AG09309 (cell line): ENCODE data around the gene ZNF791.
A peak's percentile ranks its signal among the peaks of the same experiment; 100 is the strongest.

Experiments used
- DNase-seq: peaks from one replicate; pipeline ENCODE4 v3.0.0-alpha.2; 2010; ENCODE audit warnings: low read depth
- H3K4me3 ChIP-seq: 2 replicates; pipeline ENCODE4 v1.5.1; 2011; ENCODE audit warnings: mild to moderate bottlenecking, low read depth, low read length, moderate library complexity; ENCODE audit not compliant: control insufficient read depth
- TF ChIP-seq, protein P1 (sequence below): IDR thresholded peaks from 2 replicates; pipeline ENCODE4 v1.5.1; 2011; ENCODE audit warnings: mild to moderate bottlenecking, low read depth, low read length, inconsistent platforms; ENCODE audit not compliant: insufficient read depth, control insufficient read depth; ENCODE audit errors: missing control alignments

ZNF791 gene

DNA sequence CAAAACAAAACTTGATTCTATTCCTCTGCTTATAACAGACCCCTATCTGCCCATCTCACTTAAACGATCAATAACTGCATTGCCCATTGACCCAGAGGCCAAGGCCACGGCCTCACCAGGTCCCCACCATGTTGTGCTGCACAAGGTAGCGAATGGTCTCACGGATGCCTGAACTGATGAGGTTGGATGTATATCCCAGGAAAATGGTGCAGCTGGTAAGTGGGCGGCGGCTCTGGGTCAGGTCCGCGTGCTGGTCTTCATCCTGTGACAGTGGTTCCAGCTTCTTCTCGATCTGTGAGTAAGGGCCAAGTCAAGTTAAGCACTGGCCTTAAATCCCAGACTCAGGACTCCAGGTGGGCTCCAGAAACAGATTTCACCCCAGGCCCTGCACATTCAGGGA lies 69.3 kb downstream of the ZNF791 start:
- H3K4me3 ChIP-seq, result no peak overlapping the region
- TF ChIP-seq, protein P1, sequence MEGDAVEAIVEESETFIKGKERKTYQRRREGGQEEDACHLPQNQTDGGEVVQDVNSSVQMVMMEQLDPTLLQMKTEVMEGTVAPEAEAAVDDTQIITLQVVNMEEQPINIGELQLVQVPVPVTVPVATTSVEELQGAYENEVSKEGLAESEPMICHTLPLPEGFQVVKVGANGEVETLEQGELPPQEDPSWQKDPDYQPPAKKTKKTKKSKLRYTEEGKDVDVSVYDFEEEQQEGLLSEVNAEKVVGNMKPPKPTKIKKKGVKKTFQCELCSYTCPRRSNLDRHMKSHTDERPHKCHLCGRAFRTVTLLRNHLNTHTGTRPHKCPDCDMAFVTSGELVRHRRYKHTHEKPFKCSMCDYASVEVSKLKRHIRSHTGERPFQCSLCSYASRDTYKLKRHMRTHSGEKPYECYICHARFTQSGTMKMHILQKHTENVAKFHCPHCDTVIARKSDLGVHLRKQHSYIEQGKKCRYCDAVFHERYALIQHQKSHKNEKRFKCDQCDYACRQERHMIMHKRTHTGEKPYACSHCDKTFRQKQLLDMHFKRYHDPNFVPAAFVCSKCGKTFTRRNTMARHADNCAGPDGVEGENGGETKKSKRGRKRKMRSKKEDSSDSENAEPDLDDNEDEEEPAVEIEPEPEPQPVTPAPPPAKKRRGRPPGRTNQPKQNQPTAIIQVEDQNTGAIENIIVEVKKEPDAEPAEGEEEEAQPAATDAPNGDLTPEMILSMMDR, result no peak
- no peak for DNase-seq

DNA sequence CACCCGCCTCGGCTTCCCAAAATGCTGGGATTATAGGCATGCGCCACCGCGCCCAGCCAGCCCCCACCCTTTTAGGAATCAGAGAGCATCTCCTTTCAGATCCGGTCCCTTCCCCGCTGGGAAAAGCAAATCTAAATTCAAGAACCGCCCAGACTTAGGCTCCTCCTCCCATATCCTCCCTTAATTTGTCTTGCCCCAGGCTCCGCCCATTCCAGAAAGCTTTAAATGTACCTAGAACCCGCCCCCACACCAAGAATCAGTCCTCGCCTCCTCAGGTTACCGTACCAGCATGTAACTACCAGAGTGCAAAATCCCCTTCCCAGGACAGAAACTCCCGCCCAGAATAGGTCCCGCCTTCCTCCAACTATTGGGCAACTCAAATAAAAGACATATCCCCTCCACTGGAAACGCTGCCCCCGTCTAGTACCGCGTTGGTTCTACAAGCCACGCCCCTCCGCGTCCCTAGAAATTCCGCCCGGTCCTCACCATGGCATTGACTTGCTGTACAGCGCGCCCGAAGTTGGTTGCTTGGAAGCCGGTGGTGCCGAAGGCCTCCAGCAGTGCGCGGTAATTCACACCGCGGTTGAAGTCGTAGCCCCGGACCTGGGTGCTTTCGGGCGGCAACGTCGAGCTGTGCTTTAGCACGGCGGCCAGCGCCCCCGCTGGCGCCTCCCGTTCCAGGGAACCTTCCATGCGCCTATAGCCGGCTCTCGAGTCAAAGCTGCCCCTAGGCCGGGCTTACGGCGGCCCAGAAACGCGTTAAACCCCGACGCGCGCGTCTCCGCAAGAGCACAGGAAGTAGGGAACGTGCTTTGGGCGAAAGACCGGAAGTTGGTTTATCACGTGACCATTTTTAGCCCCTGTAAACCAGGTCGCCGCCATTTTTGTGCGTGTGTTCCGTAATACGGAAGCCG lies 70.6 kb downstream of the ZNF791 start, which contains the start of gene DHPS:
DHPS (minus strand) TSS at position 807 of the 914 bp plus-strand sequence; CDS start at position 693, 114 bp downstream.
- TF ChIP-seq, protein P1, result no peak
- DNase-seq, result peak; percentile 91

More for the DNA sequence above, 70.6 kb downstream of the ZNF791 start, which contains the start of gene DHPS:
- peak within 1 kb of the TSS; percentile 60 for H3K4me3 ChIP-seq
